ENCODE data around the gene FBXO45. TPM values are rescaled to one million over a fixed set of nuclear protein-coding genes. Genes with fewer than 3 reads are reported as not detected.

Gene FBXO45
- total and polyA plus RNA-seq, 9 of the 15 experiments (the other 6 are each of a cell fraction or from before 2014, with no cell fraction given): 15.2 to 52.8 (median 37.0) TPM

DNA sequence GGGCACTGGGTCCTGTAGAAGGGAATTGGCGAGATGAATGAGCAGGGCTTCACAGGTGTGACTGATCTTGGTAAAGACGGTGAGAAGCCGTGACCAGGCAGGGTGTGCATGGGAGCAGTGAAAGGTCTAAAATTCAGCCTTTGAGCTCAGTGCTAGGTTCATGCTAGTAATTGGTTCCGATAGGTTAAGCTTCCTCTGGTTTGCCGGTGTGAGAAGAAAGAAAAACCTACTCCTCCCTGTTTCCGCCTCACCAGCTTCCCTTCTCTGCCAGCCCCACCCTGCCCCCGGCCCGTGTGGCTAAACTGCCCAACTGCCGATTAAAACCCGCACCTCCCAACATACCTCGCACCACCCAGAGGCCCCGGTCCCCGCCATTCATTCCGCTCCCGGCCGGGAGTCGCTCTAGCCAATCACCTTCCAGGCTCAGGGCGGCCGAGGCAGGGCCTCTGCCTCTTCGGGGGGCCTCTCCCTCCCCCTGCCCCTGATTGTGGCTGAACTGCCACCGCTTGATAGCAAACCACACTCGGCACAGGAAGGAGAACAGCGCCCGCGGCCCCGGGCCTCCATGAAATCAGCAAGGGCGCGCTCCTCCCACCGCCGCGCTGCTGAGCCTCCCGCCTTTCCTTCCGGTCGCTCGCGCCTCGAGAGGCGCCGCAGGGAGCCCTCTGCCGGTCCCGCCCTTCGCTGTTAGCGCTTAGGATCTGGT lies 63.7 kb downstream of the FBXO45 start (continued):
- TF ChIP-seq, protein P1, sequence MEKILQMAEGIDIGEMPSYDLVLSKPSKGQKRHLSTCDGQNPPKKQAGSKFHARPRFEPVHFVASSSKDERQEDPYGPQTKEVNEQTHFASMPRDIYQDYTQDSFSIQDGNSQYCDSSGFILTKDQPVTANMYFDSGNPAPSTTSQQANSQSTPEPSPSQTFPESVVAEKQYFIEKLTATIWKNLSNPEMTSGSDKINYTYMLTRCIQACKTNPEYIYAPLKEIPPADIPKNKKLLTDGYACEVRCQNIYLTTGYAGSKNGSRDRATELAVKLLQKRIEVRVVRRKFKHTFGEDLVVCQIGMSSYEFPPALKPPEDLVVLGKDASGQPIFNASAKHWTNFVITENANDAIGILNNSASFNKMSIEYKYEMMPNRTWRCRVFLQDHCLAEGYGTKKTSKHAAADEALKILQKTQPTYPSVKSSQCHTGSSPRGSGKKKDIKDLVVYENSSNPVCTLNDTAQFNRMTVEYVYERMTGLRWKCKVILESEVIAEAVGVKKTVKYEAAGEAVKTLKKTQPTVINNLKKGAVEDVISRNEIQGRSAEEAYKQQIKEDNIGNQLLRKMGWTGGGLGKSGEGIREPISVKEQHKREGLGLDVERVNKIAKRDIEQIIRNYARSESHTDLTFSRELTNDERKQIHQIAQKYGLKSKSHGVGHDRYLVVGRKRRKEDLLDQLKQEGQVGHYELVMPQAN (IDR thresholded peaks at IDR 0.05; ENCODE audit: borderline replicate concordance): peak; percentile 69; the same call in 1 of the 2 replicates
- TF ChIP-seq ZNF274 (IDR thresholded peaks at IDR 0.05; ENCODE audit: borderline replicate concordance, low read depth, low read length) (no peak), MECOM (CRISPR knock-in tag; IDR thresholded peaks at IDR 0.05) (no peak), PHF8 (IDR thresholded peaks at IDR 0.05; ENCODE audit: borderline replicate concordance, low read length) (peak; percentile 89; the same call in 1 of the 2 replicates), PHB2 (IDR thresholded peaks at IDR 0.05; ENCODE audit: low read depth) (no peak), GABPB1 (CRISPR knock-in tag; IDR thresholded peaks at IDR 0.05) (peak; percentile 78; the same call in 1 of the 2 replicates), SAP30 (IDR thresholded peaks at IDR 0.05; ENCODE audit: borderline replicate concordance, insufficient read depth, low read depth, low read length, poor library complexity, severe bottlenecking) (no peak), BMI1 (IDR thresholded peaks at IDR 0.05; ENCODE audit: low read length) (no peak), SRSF3 (IDR thresholded peaks at IDR 0.05; ENCODE audit: insufficient read depth, low read length) (no peak), RBFOX2 (IDR thresholded peaks at IDR 0.05; ENCODE audit: low read depth, low read length) (peak; percentile 94)
- TF ChIP-seq, protein P2, sequence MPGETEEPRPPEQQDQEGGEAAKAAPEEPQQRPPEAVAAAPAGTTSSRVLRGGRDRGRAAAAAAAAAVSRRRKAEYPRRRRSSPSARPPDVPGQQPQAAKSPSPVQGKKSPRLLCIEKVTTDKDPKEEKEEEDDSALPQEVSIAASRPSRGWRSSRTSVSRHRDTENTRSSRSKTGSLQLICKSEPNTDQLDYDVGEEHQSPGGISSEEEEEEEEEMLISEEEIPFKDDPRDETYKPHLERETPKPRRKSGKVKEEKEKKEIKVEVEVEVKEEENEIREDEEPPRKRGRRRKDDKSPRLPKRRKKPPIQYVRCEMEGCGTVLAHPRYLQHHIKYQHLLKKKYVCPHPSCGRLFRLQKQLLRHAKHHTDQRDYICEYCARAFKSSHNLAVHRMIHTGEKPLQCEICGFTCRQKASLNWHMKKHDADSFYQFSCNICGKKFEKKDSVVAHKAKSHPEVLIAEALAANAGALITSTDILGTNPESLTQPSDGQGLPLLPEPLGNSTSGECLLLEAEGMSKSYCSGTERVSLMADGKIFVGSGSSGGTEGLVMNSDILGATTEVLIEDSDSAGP (CRISPR knock-in tag; IDR thresholded peaks at IDR 0.05): no peak
- TF ChIP-seq, protein P3, sequence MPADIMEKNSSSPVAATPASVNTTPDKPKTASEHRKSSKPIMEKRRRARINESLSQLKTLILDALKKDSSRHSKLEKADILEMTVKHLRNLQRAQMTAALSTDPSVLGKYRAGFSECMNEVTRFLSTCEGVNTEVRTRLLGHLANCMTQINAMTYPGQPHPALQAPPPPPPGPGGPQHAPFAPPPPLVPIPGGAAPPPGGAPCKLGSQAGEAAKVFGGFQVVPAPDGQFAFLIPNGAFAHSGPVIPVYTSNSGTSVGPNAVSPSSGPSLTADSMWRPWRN (IDR thresholded peaks at IDR 0.05; ENCODE audit: low read depth): peak; percentile 48; the same call in 1 of the 2 replicates
- TF ChIP-seq, protein P4, sequence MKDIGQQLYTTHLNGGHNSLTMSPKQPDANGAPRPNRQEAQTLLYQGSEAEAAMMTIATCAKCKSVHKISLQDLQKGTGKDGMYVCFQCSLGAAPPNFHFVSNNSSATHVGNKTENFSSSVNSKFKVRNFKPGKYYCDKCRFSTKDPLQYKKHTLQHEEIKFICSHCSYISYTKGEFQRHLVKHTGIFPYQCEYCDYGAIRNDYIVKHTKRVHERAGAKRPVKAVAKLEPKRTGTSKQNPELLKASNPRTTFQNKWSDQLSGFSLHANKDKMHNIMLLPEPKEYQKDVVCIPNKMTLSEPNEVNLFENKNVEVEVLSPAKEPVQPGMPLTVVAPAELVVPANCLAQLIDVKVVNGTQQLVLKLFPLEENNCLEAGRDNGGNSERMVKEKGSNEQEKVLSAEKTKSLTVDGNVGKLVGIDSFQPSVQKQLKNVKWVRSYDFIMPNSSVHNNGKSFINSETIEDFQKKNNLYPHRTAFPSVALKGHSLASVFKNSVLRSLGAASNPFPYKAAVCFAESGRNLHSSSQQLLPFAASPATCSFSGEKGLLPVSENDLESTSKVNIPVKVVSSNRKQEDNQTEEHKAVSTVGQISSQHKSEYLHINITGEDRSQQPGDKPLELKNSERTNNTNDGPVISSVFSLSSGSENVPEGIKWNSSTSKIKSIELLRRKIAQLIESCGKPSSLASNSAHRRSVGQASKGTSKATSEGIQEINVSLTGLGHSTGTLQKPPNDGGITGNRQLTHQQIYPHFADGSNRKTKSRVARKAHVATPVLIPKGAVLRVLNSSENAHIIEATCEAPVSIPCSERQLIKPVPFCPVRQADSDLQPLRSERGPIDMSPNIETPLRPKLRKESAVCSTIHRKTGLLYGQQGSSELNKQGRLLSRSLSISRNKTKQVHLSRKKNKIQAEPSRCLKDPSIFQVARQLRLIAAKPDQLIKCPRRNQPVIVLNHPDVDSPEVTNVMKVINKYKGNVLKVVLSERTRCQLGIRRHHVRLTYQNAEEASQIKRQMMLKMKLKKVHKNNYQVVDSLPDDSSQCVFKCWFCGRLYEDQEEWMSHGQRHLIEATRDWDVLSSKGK (CRISPR knock-in tag; IDR thresholded peaks at IDR 0.05): no peak
- TF ChIP-seq, protein P5, sequence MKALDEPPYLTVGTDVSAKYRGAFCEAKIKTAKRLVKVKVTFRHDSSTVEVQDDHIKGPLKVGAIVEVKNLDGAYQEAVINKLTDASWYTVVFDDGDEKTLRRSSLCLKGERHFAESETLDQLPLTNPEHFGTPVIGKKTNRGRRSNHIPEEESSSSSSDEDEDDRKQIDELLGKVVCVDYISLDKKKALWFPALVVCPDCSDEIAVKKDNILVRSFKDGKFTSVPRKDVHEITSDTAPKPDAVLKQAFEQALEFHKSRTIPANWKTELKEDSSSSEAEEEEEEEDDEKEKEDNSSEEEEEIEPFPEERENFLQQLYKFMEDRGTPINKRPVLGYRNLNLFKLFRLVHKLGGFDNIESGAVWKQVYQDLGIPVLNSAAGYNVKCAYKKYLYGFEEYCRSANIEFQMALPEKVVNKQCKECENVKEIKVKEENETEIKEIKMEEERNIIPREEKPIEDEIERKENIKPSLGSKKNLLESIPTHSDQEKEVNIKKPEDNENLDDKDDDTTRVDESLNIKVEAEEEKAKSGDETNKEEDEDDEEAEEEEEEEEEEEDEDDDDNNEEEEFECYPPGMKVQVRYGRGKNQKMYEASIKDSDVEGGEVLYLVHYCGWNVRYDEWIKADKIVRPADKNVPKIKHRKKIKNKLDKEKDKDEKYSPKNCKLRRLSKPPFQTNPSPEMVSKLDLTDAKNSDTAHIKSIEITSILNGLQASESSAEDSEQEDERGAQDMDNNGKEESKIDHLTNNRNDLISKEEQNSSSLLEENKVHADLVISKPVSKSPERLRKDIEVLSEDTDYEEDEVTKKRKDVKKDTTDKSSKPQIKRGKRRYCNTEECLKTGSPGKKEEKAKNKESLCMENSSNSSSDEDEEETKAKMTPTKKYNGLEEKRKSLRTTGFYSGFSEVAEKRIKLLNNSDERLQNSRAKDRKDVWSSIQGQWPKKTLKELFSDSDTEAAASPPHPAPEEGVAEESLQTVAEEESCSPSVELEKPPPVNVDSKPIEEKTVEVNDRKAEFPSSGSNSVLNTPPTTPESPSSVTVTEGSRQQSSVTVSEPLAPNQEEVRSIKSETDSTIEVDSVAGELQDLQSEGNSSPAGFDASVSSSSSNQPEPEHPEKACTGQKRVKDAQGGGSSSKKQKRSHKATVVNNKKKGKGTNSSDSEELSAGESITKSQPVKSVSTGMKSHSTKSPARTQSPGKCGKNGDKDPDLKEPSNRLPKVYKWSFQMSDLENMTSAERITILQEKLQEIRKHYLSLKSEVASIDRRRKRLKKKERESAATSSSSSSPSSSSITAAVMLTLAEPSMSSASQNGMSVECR (CRISPR knock-in tag; IDR thresholded peaks at IDR 0.05): peak; percentile 66; the same call in 1 of the 2 replicates
